K562 (cell line): ENCODE measurements around the gene HPN. TPM values are rescaled to one million over a fixed set of nuclear protein-coding genes. Genes with fewer than 3 reads are reported as not detected.

Source experiments
- CREM ChIP-seq: IDR thresholded peaks from 2 replicates; pipeline ENCODE4 v1.6.1; 2014; ENCODE audit warnings: antibody characterized with exemption, low read depth
- ETV1 ChIP-seq: fragments of 450-650 bp; conservative IDR thresholded peaks from 2 replicates; pipeline ENCODE4 v1.6.1; 2016; ENCODE audit warnings: missing genetic modification characterization, control low read depth, low read depth, missing compliant biosample characterization
- NR2C2 ChIP-seq, 2 experiments: fragments of 200-800 bp in 1 of 2; sonication (Bioruptor generic) in 1 of 2; sonication (generic) in 1 of 2; formaldehyde crosslinking in 1 of 2; IDR thresholded peaks; 2 replicates each; pipeline versions ENCODE4 v1.6.1 to v1.8.0; 2016 to 2022; ENCODE audit warnings: mild to moderate bottlenecking in 1 of 2, missing compliant biosample characterization in 1 of 2, missing genetic modification characterization in 1 of 2, missing genetic modification reagents in 1 of 2
- POLR2A ChIP-seq: fragments of 450-650 bp; conservative IDR thresholded peaks from 2 replicates; pipeline ENCODE4 v1.6.1; 2016
- ZBTB40 ChIP-seq, 2 experiments: fragments of 450-650 bp in 1 of 2; sonication (generic) in 1 of 2; formaldehyde crosslinking in 1 of 2; IDR thresholded peaks; 2 replicates each; pipeline versions ENCODE4 v1.7.1 to v1.9.0; 2016 to 2022; ENCODE audit warnings: inconsistent platforms in 1 of 2, mild to moderate bottlenecking in 1 of 2, missing genetic modification reagents in 1 of 2
- ZNF174 ChIP-seq: fragments of 250-450 bp; sonication (Bioruptor Pico); IDR thresholded peaks from 2 replicates; pipeline ENCODE4 v1.4.0; 2020; ENCODE audit warnings: mild to moderate bottlenecking
- ZNF639 ChIP-seq, 2 experiments: fragments of 200-800 bp in 1 of 2; sonication (Bioruptor generic) in 1 of 2; sonication (generic) in 1 of 2; formaldehyde crosslinking in 1 of 2; IDR thresholded peaks in 1 of 2; conservative IDR thresholded peaks in 1 of 2; 2 replicates each; pipeline versions ENCODE4 v1.5.0 to v1.6.1; 2016 to 2020; ENCODE audit warnings: missing compliant biosample characterization in 1 of 2, missing genetic modification characterization in 1 of 2, missing genetic modification reagents in 1 of 2
- polyA plus RNA-seq, 8 experiments: library from polyadenylated mRNA; depleted of rRNA in 4 of 8; stranded (reverse) in 5 of 8; unstranded in 3 of 8; fragments of >200 nt; fragmentation: Nextera tagmentation in 2 of 8; fragmentation: Illumina TruSeq in 1 of 8; extraction: Ambion mirVana in 2 of 8; extraction: Trizol in 1 of 8; gene quantifications; 2 replicates each; pipeline versions ENCODE4 v1.2.1 to v1.2.3, GENCODE V29; 2011 to 2014; ENCODE audit warnings: inconsistent platforms in 1 of 8, missing spikeins in 1 of 8
- total RNA-seq, 7 experiments: library from RNA; depleted of rRNA in 6 of 7; stranded (reverse); fragments of >200 nt in 6 of 7; fragmentation: Illumina TruSeq in 2 of 7; extraction: Trizol in 2 of 7; gene quantifications; 2 replicates each; pipeline versions ENCODE4 v1.2.1 to v1.2.3, GENCODE V29; 2011 to 2021; ENCODE audit warnings: low replicate concordance in 1 of 7
- TF ChIP-seq, protein P1 (sequence below): fragments of 250-450 bp; sonication (Bioruptor Pico); IDR thresholded peaks from 2 replicates; pipeline ENCODE4 v1.9.0; 2021; ENCODE audit warnings: mild to moderate bottlenecking, inconsistent platforms

Gene HPN
- total and polyA plus RNA-seq, 9 of the 15 experiments (the other 6 are each of a cell fraction or from before 2014, with no cell fraction given), result 0.10 to 0.20 TPM; not detected in 7

DNA sequence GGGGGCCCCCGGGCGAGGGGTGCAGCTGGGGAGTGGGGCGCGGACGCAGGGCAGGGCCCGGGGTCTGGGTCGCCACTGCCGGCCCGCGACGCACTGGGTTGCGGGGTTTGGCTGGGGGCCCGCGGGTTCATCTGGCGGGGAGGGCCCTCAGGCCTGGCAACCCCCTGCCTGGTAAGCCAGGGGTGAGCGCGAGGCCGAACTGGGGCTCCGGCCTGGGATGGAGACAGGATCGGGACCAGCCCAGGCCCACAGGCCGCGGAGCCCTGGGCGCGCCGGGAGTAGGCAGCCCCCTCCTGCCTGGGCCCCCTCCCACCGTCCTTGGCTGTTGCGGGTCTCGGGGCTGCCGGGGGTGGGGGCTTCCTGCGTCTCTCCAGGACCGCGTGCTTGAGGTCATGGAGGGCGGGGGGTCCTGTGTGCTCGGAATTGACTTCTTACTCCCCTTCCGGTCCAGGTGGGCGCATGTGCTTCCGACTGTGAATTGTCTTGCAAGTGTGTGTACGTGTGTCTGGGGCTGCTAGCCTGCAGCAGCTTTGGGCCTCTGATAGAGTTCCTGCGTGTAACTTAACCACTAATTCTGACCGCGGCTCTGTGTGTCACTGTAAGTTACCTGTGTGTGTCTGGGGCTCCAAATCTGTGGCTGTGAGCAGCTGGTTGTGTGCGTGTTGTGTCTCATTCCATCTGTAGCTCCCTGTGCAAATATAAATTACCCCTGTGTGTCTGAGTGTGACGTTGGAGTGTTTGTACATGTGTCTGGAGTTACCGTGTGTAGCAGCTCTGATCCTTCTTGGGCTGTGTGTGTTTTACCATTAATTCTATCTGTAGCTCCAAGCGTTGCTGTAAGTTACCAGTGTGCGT lies 40.6 kb upstream of the HPN start (continued):
- TF ChIP-seq CREM (peak; percentile 26; the same call in 1 of the 2 replicates), ETV1 (tag) (0 out of 2 replicates have a peak, but pooled peaks have one; percentile 27), POLR2A (peak; percentile 41; the same call in 1 of the 2 replicates), ZBTB40 (IDR thresholded peaks at IDR 0.05) (peak; percentile 57; the same call in 1 of the 2 replicates), ZBTB40 (CRISPR knock-in tag; IDR thresholded peaks at IDR 0.05) (no peak), ZNF174 (no peak), ZNF639 (CRISPR knock-in tag; conservative IDR thresholded peaks at IDR 0.05 in 1 of 2, IDR thresholded peaks at IDR 0.05 in 1 of 2) (peak in 1 of 2 experiments; percentile 2; a peak in 1 of 4 replicates), NR2C2 (CRISPR knock-in tag; IDR thresholded peaks at IDR 0.05) (no peak), NR2C2 (tag; IDR thresholded peaks at IDR 0.05) (no peak)
- TF ChIP-seq, protein P1, sequence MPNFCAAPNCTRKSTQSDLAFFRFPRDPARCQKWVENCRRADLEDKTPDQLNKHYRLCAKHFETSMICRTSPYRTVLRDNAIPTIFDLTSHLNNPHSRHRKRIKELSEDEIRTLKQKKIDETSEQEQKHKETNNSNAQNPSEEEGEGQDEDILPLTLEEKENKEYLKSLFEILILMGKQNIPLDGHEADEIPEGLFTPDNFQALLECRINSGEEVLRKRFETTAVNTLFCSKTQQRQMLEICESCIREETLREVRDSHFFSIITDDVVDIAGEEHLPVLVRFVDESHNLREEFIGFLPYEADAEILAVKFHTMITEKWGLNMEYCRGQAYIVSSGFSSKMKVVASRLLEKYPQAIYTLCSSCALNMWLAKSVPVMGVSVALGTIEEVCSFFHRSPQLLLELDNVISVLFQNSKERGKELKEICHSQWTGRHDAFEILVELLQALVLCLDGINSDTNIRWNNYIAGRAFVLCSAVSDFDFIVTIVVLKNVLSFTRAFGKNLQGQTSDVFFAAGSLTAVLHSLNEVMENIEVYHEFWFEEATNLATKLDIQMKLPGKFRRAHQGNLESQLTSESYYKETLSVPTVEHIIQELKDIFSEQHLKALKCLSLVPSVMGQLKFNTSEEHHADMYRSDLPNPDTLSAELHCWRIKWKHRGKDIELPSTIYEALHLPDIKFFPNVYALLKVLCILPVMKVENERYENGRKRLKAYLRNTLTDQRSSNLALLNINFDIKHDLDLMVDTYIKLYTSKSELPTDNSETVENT (CRISPR knock-in tag), result no peak
